Osteocyte (in vitro differentiated cells): ENCODE data around the gene PTPRM. TPM values are rescaled to one million over a fixed set of nuclear protein-coding genes. Genes with fewer than 3 reads are reported as not detected.
A peak's percentile ranks its signal among the peaks of the same experiment; 100 is the strongest.

Experiments used
- DNase-seq: peaks from one replicate; pipeline ENCODE4 v3.0.0; 2021; ENCODE audit warnings: mixed read lengths; ENCODE audit not compliant: unreplicated experiment; ENCODE audit errors: extremely low spot score
- H3K27ac Mint-ChIP-seq: one replicate; pipeline ENCODE4 v1.8.0; 2021; ENCODE audit warnings: mild to moderate bottlenecking, mixed read lengths; ENCODE audit not compliant: unreplicated experiment
- H3K27me3 Mint-ChIP-seq: one replicate; pipeline ENCODE4 v1.8.0; 2021; ENCODE audit warnings: mixed read lengths; ENCODE audit not compliant: unreplicated experiment
- H3K36me3 Mint-ChIP-seq: one replicate; pipeline ENCODE4 v1.8.0; 2021; ENCODE audit warnings: mixed read lengths; ENCODE audit not compliant: unreplicated experiment
- H3K4me1 Mint-ChIP-seq: one replicate; pipeline ENCODE4 v1.8.0; 2021; ENCODE audit warnings: mixed read lengths; ENCODE audit not compliant: unreplicated experiment
- H3K4me3 Mint-ChIP-seq: one replicate; pipeline ENCODE4 v1.8.0; 2021; ENCODE audit warnings: mild to moderate bottlenecking, moderate library complexity, mixed read lengths; ENCODE audit not compliant: unreplicated experiment
- H3K9me3 Mint-ChIP-seq: one replicate; pipeline ENCODE4 v1.8.0; 2021; ENCODE audit warnings: mixed read lengths; ENCODE audit not compliant: unreplicated experiment
- total RNA-seq: library from RNA; stranded (reverse); gene quantifications from 2 replicates; pipeline ENCODE4 v1.2.1, GENCODE V29; 2021
- TF ChIP-seq, protein P1 (sequence below): fragments of 200-600 bp; sonication (generic); IDR thresholded peaks from 2 replicates; pipeline ENCODE4 v1.5.0; 2021; ENCODE audit warnings: antibody characterized with exemption, mild to moderate bottlenecking, moderate library complexity

The PTPRM gene
- total RNA-seq, 1 donor from 2014 or later, result 105 TPM

DNA sequence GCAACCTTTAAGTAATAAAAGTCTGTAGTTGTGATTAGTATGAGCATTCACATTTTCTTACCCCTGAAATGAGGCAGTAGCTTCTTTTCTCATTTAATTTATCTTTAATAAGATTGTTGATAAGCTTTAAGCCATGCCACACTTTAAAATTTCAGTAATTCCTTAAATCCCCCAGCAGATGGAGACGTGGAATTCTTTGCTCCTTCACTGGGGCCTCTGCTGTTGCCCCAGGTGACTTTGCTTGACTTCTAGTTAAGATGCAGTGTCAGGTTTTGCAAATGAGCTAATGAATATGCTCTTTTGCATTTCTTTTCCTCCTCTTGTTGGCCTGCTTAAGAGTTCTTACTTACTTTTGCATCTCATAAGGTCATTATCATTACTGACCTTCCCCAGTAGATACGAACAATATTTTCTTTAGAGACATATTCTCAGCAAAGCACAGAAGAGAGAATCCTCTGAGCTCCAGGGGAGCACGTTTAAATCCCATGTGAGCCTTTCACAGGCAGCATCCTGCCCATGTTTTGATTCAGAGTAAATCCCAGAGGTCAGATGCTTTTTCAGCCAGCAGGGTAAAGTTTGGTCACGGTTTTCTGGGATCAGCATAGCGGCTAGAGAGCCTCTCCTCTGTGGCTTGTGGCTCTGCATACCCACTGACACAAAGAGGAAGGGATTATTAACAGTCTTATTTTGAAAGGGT, 222.9 kb downstream of the PTPRM start:
- Mint-ChIP-seq H3K27me3 (no peaks in the 10 kb centered on the region), H3K27ac (peak overlapping the region; percentile 84), H3K36me3 (no peaks in the 10 kb centered on the region), H3K4me1 (peaks cover 17% of the 10 kb centered on the region), H3K4me3 (no peak overlapping the region), H3K9me3 (no peaks in the 10 kb centered on the region)
- no peak for DNase-seq
- TF ChIP-seq, protein P1, sequence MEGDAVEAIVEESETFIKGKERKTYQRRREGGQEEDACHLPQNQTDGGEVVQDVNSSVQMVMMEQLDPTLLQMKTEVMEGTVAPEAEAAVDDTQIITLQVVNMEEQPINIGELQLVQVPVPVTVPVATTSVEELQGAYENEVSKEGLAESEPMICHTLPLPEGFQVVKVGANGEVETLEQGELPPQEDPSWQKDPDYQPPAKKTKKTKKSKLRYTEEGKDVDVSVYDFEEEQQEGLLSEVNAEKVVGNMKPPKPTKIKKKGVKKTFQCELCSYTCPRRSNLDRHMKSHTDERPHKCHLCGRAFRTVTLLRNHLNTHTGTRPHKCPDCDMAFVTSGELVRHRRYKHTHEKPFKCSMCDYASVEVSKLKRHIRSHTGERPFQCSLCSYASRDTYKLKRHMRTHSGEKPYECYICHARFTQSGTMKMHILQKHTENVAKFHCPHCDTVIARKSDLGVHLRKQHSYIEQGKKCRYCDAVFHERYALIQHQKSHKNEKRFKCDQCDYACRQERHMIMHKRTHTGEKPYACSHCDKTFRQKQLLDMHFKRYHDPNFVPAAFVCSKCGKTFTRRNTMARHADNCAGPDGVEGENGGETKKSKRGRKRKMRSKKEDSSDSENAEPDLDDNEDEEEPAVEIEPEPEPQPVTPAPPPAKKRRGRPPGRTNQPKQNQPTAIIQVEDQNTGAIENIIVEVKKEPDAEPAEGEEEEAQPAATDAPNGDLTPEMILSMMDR, result peak; percentile 76

DNA sequence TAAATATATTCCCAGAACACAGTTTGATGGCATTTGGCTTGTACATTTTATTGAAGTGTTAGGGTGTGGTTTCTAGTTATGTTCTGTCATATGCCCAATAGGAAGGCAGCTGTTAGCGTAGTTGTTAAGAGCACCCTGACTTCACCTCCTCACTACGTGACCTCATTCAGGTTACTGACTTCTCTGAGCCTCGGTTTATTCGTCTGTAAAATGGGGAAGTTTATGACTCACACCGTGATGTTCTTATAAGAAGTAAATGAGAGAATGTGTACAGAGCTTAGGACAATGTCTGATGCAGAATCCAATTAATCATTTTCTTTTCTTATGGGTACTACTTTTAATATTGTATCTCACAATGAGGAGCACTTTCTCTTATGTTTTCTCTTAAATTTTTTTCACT, 226.0 kb downstream of the PTPRM start:
- no peaks in the 10 kb centered on the region for H3K9me3 Mint-ChIP-seq
- no peak overlapping the region for H3K27ac Mint-ChIP-seq
- H3K27me3 Mint-ChIP-seq, result no peaks in the 10 kb centered on the region
- DNase-seq, result no peak
- H3K4me1 Mint-ChIP-seq, result peaks cover 17% of the 10 kb centered on the region
- H3K4me3 Mint-ChIP-seq, result no peak overlapping the region
- H3K36me3 Mint-ChIP-seq, result no peaks in the 10 kb centered on the region
- TF ChIP-seq, protein P1, result no peak

DNA sequence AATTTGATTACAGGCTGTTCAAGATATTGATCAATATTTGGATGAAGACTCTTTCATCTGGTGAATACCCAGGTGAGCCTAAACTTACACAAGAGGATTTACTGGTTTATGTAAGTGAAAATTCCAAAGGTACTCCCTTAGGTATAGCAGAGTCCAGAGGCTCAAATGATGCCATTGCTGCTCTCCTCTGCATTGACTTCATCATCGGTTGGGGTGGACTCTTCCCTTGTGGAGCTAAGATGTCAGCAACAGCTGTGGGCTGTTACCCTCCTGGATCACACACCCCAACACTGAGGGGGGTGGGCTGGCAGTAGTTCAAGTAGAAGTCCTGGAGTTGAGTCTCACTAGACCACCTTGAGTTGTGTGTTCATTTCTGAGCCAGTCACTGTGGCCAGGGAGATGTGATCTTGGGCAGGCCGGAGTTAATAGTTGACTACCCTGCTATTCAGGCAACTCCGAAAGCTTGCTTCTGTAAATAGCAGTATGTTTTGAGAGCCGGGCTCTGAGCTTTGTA, 236.9 kb downstream of the PTPRM start:
- H3K9me3 Mint-ChIP-seq, result peaks cover 3% of the 10 kb centered on the region
- TF ChIP-seq, protein P1, result no peak
- H3K4me3 Mint-ChIP-seq, result no peak overlapping the region
- peaks cover 23% of the 10 kb centered on the region for H3K4me1 Mint-ChIP-seq
- no peaks in the 10 kb centered on the region for H3K27me3 Mint-ChIP-seq
- H3K27ac Mint-ChIP-seq, result no peak overlapping the region
- peaks cover 12% of the 10 kb centered on the region for H3K36me3 Mint-ChIP-seq
- DNase-seq, result no peak

GRCh38 chr18:7805096-7805495, 238.0 kb downstream of the PTPRM start:
- Mint-ChIP-seq H3K4me3 (no peak overlapping the region), H3K27me3 (no peaks in the 10 kb centered on the region), H3K27ac (no peak overlapping the region), H3K9me3 (peaks cover 3% of the 10 kb centered on the region), H3K4me1 (peaks cover 27% of the 10 kb centered on the region), H3K36me3 (peaks cover 12% of the 10 kb centered on the region)
- DNase-seq, result no peak
- TF ChIP-seq, protein P1, result no peak

DNA sequence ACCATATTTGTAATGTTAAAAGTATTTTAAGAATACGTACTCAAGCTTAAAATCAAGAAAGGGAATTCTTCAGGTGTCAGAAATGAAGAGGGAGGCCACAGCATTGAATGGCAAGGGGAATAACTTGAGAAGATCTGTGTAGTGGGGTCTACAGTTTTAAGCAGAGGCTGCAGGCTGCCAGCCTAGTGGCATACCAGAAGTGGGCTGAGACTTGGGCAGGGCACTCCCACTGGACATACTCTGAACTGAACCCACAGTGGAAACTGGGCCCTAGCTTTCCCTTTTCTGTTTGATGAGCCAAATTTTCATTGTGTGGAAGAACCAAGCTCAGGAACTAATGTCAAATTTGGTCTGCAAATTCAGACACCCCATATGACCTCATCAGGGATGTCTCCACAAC, 238.8 kb downstream of the PTPRM start:
- H3K4me3 Mint-ChIP-seq, result no peak overlapping the region
- H3K9me3 Mint-ChIP-seq, result peaks cover 3% of the 10 kb centered on the region
- peak overlapping the region; percentile 21 for H3K27ac Mint-ChIP-seq
- H3K4me1 Mint-ChIP-seq, result peaks cover 31% of the 10 kb centered on the region
- no peaks in the 10 kb centered on the region for H3K27me3 Mint-ChIP-seq
- TF ChIP-seq, protein P1, result no peak
- no peak for DNase-seq
- peaks cover 12% of the 10 kb centered on the region for H3K36me3 Mint-ChIP-seq
